Tibial nerve (tissue), 4 donors: ENCODE results near the gene KATNAL1.

ENCODE experiments used
- EP300 ChIP-seq, 2 donors: sonication (generic); formaldehyde crosslinking; IDR thresholded peaks; one replicate each; pipeline ENCODE4 v1.6.1; 2017; ENCODE audit warnings: antibody characterized with exemption in 2 of 2, mild to moderate bottlenecking in 1 of 2
- POLR2A ChIP-seq, 2 donors: fragments of 450-650 bp; IDR thresholded peaks; one replicate each; pipeline ENCODE4 v1.6.1; 2017; ENCODE audit warnings: antibody characterized with exemption in 2 of 2, mild to moderate bottlenecking in 2 of 2, moderate library complexity in 2 of 2
- TF ChIP-seq, protein P1 (sequence below), 5 experiments: fragments of 200-600 bp in 3 of 5; fragments of 450-650 bp in 2 of 5; sonication (generic) in 3 of 5; IDR thresholded peaks; one replicate each; pipeline ENCODE4 v1.5.1; 2016 to 2019; ENCODE audit warnings: antibody characterized with exemption in 5 of 5, mild to moderate bottlenecking in 3 of 5, moderate library complexity in 2 of 5

DNA sequence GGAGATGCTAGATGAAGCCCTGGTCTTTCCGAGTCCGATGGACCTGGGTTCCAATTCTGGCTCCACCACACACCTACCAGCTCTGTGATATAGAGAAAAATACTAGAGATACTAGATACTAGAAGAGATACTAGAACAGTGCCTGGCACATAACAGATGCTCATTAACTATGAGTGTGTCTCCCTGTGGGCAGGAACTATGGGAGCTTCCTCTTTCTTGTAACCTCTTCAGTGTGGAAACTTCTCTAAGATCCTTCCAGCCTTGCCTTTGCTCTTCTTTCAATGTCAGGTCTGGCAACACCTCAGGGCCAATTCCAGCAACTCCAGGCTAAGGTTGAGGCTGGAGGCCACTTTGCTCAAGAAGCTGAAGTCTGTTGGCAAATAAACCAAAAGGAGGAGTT, 143.9 kb downstream of the KATNAL1 start:
- no peak for TF ChIP-seq POLR2A (IDR thresholded peaks at IDR 0.05)
- TF ChIP-seq, protein P1, sequence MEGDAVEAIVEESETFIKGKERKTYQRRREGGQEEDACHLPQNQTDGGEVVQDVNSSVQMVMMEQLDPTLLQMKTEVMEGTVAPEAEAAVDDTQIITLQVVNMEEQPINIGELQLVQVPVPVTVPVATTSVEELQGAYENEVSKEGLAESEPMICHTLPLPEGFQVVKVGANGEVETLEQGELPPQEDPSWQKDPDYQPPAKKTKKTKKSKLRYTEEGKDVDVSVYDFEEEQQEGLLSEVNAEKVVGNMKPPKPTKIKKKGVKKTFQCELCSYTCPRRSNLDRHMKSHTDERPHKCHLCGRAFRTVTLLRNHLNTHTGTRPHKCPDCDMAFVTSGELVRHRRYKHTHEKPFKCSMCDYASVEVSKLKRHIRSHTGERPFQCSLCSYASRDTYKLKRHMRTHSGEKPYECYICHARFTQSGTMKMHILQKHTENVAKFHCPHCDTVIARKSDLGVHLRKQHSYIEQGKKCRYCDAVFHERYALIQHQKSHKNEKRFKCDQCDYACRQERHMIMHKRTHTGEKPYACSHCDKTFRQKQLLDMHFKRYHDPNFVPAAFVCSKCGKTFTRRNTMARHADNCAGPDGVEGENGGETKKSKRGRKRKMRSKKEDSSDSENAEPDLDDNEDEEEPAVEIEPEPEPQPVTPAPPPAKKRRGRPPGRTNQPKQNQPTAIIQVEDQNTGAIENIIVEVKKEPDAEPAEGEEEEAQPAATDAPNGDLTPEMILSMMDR (IDR thresholded peaks at IDR 0.05): no peak
- TF ChIP-seq EP300 (IDR thresholded peaks at IDR 0.05): no peak
